Activated naive CD4-positive, alpha-beta T cell treated with anti-CD3 and anti-CD28 coated beads, Interleukin-2, amount 50 U/mL, for 24 hours (primary cell): ENCODE measurements around the gene DIP2B.
A peak's percentile ranks its signal among the peaks of the same experiment; 100 is the strongest.

ENCODE experiments used
- H3K27ac Mint-ChIP-seq: one replicate; pipeline ENCODE4 v1.8.0; 2021; ENCODE audit warnings: mild to moderate bottlenecking, mixed read lengths
- H3K27me3 Mint-ChIP-seq: one replicate; pipeline ENCODE4 v1.8.0; 2021; ENCODE audit warnings: mixed read lengths
- H3K36me3 Mint-ChIP-seq: one replicate; pipeline ENCODE4 v1.8.0; 2021; ENCODE audit warnings: mixed read lengths
- H3K4me1 Mint-ChIP-seq: one replicate; pipeline ENCODE4 v1.8.0; 2021; ENCODE audit warnings: mixed read lengths
- H3K4me3 Mint-ChIP-seq: one replicate; pipeline ENCODE4 v1.8.0; 2021; ENCODE audit warnings: mild to moderate bottlenecking, mixed read lengths
- H3K9me3 Mint-ChIP-seq: one replicate; pipeline ENCODE4 v1.8.0; 2021; ENCODE audit warnings: mixed read lengths

Gene DIP2B

GRCh38 chr12:50637870-50638481 lies 133.2 kb downstream of the DIP2B start:
- peaks cover 66% of the 10 kb centered on the region for H3K4me1 Mint-ChIP-seq

GRCh38 chr12:50638482-50638880 lies 133.7 kb downstream of the DIP2B start:
- H3K4me3 Mint-ChIP-seq = no peak overlapping the region
- no peaks in the 10 kb centered on the region for H3K27me3 Mint-ChIP-seq
- peaks cover 8% of the 10 kb centered on the region for H3K36me3 Mint-ChIP-seq
- peaks cover 63% of the 10 kb centered on the region for H3K4me1 Mint-ChIP-seq
- H3K27ac Mint-ChIP-seq = no peak overlapping the region
- H3K9me3 Mint-ChIP-seq = no peaks in the 10 kb centered on the region

More at GRCh38 chr12:50637870-50638481, 133.2 kb downstream of the DIP2B start:
- Mint-ChIP-seq H3K36me3 (peaks cover 9% of the 10 kb centered on the region), H3K4me3 (peak overlapping the region; percentile 34), H3K9me3 (no peaks in the 10 kb centered on the region), H3K27ac (peak overlapping the region; percentile 95), H3K27me3 (no peaks in the 10 kb centered on the region)

GRCh38 chr12:50639721-50640120 lies 134.9 kb downstream of the DIP2B start:
- no peaks in the 10 kb centered on the region for H3K9me3 Mint-ChIP-seq
- no peaks in the 10 kb centered on the region for H3K27me3 Mint-ChIP-seq
- H3K36me3 Mint-ChIP-seq = peaks cover 4% of the 10 kb centered on the region
- H3K4me3 Mint-ChIP-seq = no peak overlapping the region
- H3K27ac Mint-ChIP-seq = no peak overlapping the region
- H3K4me1 Mint-ChIP-seq = peaks cover 55% of the 10 kb centered on the region

GRCh38 chr12:50640321-50640939 lies 135.6 kb downstream of the DIP2B start:
- H3K27ac Mint-ChIP-seq = no peak overlapping the region
- H3K4me1 Mint-ChIP-seq = peaks cover 48% of the 10 kb centered on the region
- no peaks in the 10 kb centered on the region for H3K9me3 Mint-ChIP-seq
- peaks cover 4% of the 10 kb centered on the region for H3K36me3 Mint-ChIP-seq
- H3K27me3 Mint-ChIP-seq = no peaks in the 10 kb centered on the region
- no peak overlapping the region for H3K4me3 Mint-ChIP-seq

GRCh38 chr12:50641566-50641965 lies 136.8 kb downstream of the DIP2B start:
- no peak overlapping the region for H3K27ac Mint-ChIP-seq
- H3K4me3 Mint-ChIP-seq = no peak overlapping the region
- H3K4me1 Mint-ChIP-seq = peaks cover 40% of the 10 kb centered on the region
- H3K9me3 Mint-ChIP-seq = no peaks in the 10 kb centered on the region
- no peaks in the 10 kb centered on the region for H3K27me3 Mint-ChIP-seq
- peaks cover 4% of the 10 kb centered on the region for H3K36me3 Mint-ChIP-seq

- Mint-ChIP-seq H3K27me3 (no peaks in the 10 kb centered on the region), H3K36me3 (peaks cover 4% of the 10 kb centered on the region), H3K4me3 (no peak overlapping the region), H3K27ac (no peak overlapping the region), H3K9me3 (no peaks in the 10 kb centered on the region), H3K4me1 (peaks cover 36% of the 10 kb centered on the region)
Measured at GRCh38 chr12:50642035-50642451, 137.3 kb downstream of the DIP2B start.

- Mint-ChIP-seq H3K36me3 (peaks cover 4% of the 10 kb centered on the region), H3K27ac (no peak overlapping the region), H3K9me3 (no peaks in the 10 kb centered on the region), H3K4me1 (peaks cover 28% of the 10 kb centered on the region), H3K4me3 (no peak overlapping the region), H3K27me3 (no peaks in the 10 kb centered on the region)
Measured at GRCh38 chr12:50642761-50643160, 138.0 kb downstream of the DIP2B start.

GRCh38 chr12:50647031-50647430 lies 142.2 kb downstream of the DIP2B start:
- Mint-ChIP-seq H3K9me3 (no peaks in the 10 kb centered on the region), H3K27me3 (no peaks in the 10 kb centered on the region), H3K36me3 (peaks cover 3% of the 10 kb centered on the region), H3K27ac (no peak overlapping the region), H3K4me3 (no peak overlapping the region), H3K4me1 (peaks cover 22% of the 10 kb centered on the region)

- Mint-ChIP-seq H3K4me3 (no peak overlapping the region), H3K4me1 (peaks cover 20% of the 10 kb centered on the region), H3K27me3 (no peaks in the 10 kb centered on the region), H3K36me3 (peaks cover 3% of the 10 kb centered on the region), H3K27ac (no peak overlapping the region), H3K9me3 (no peaks in the 10 kb centered on the region)
Measured at GRCh38 chr12:50647479-50647878, 142.7 kb downstream of the DIP2B start.

- Mint-ChIP-seq H3K4me1 (peaks cover 28% of the 10 kb centered on the region), H3K27me3 (no peaks in the 10 kb centered on the region), H3K36me3 (peaks cover 3% of the 10 kb centered on the region), H3K27ac (no peak overlapping the region), H3K4me3 (no peak overlapping the region), H3K9me3 (no peaks in the 10 kb centered on the region)
Measured at GRCh38 chr12:50650285-50650684, 145.5 kb downstream of the DIP2B start.

GRCh38 chr12:50655374-50655921 lies 150.7 kb downstream of the DIP2B start:
- H3K27me3 Mint-ChIP-seq = no peaks in the 10 kb centered on the region
- H3K36me3 Mint-ChIP-seq = peaks cover 12% of the 10 kb centered on the region
- H3K4me1 Mint-ChIP-seq = peaks cover 28% of the 10 kb centered on the region
- no peak overlapping the region for H3K27ac Mint-ChIP-seq
- H3K4me3 Mint-ChIP-seq = no peak overlapping the region
- no peaks in the 10 kb centered on the region for H3K9me3 Mint-ChIP-seq

GRCh38 chr12:50659260-50659659 lies 154.5 kb downstream of the DIP2B start:
- H3K27me3 Mint-ChIP-seq = no peaks in the 10 kb centered on the region
- H3K27ac Mint-ChIP-seq = no peak overlapping the region
- H3K9me3 Mint-ChIP-seq = no peaks in the 10 kb centered on the region
- H3K4me1 Mint-ChIP-seq = peaks cover 16% of the 10 kb centered on the region
- H3K4me3 Mint-ChIP-seq = no peak overlapping the region
- peaks cover 9% of the 10 kb centered on the region for H3K36me3 Mint-ChIP-seq

GRCh38 chr12:50659690-50660424 lies 155.1 kb downstream of the DIP2B start:
- peaks cover 11% of the 10 kb centered on the region for H3K4me1 Mint-ChIP-seq
- peaks cover 9% of the 10 kb centered on the region for H3K36me3 Mint-ChIP-seq
- no peak overlapping the region for H3K4me3 Mint-ChIP-seq
- no peaks in the 10 kb centered on the region for H3K9me3 Mint-ChIP-seq
- H3K27me3 Mint-ChIP-seq = no peaks in the 10 kb centered on the region
- no peak overlapping the region for H3K27ac Mint-ChIP-seq

GRCh38 chr12:50660425-50660822 lies 155.6 kb downstream of the DIP2B start:
- H3K36me3 Mint-ChIP-seq = peaks cover 9% of the 10 kb centered on the region
- H3K4me1 Mint-ChIP-seq = peaks cover 6% of the 10 kb centered on the region
- no peak overlapping the region for H3K4me3 Mint-ChIP-seq
- H3K9me3 Mint-ChIP-seq = no peaks in the 10 kb centered on the region
- H3K27ac Mint-ChIP-seq = no peak overlapping the region
- H3K27me3 Mint-ChIP-seq = no peaks in the 10 kb centered on the region

GRCh38 chr12:50661300-50662115 lies 156.7 kb downstream of the DIP2B start:
- Mint-ChIP-seq H3K36me3 (peaks cover 9% of the 10 kb centered on the region), H3K27ac (no peak overlapping the region), H3K27me3 (no peaks in the 10 kb centered on the region), H3K4me1 (peaks cover 9% of the 10 kb centered on the region), H3K4me3 (no peak overlapping the region), H3K9me3 (no peaks in the 10 kb centered on the region)
